ENCODE measurements around the gene GPR39. TPM values are rescaled to one million over a fixed set of nuclear protein-coding genes. Genes with fewer than 3 reads are reported as not detected.

The GPR39 gene
- total RNA-seq, 2 experiments from 2014 or later = not detected

- ChIA-PET POLR2A (no interaction called here), CTCF (no interaction called here)
- Mint-ChIP-seq H3K27me3 (ENCODE audit: low read depth) (no peaks in the 10 kb centered on the region), H3K4me1 (ENCODE audit: low read depth) (no peaks in the 10 kb centered on the region), H3K9me3 (ENCODE audit: insufficient read depth) (no peaks in the 10 kb centered on the region), H3K27ac (no peak overlapping the region), H3K36me3 (ENCODE audit: low read depth) (no peaks in the 10 kb centered on the region), H3K4me3 (no peak overlapping the region)
- ATAC-seq (no peak), DNase-seq (no peak)
Measured at GRCh38 chr2:132623096-132623839, 206.7 kb downstream of the GPR39 start.

GRCh38 chr2:132627536-132627935 is 210.9 kb downstream of the GPR39 start:
- no peak overlapping the region for H3K27ac Mint-ChIP-seq
- H3K4me1 Mint-ChIP-seq (ENCODE audit: low read depth) = no peaks in the 10 kb centered on the region
- H3K27me3 Mint-ChIP-seq (ENCODE audit: low read depth) = no peaks in the 10 kb centered on the region
- H3K9me3 Mint-ChIP-seq (ENCODE audit: insufficient read depth) = no peaks in the 10 kb centered on the region
- DNase-seq (no peak), ATAC-seq (no peak)
- ChIA-PET CTCF (no interaction called here), POLR2A (no interaction called here)
- H3K36me3 Mint-ChIP-seq (ENCODE audit: low read depth) = no peaks in the 10 kb centered on the region
- H3K4me3 Mint-ChIP-seq = no peak overlapping the region

GRCh38 chr2:132632000-132632649 is 215.5 kb downstream of the GPR39 start:
- ChIA-PET POLR2A (no interaction called here), CTCF (no interaction called here)
- H3K27ac Mint-ChIP-seq = no peak overlapping the region
- H3K9me3 Mint-ChIP-seq (ENCODE audit: insufficient read depth) = no peaks in the 10 kb centered on the region
- no peak for DNase-seq
- no peak for ATAC-seq
- H3K27me3 Mint-ChIP-seq (ENCODE audit: low read depth) = no peaks in the 10 kb centered on the region
- no peaks in the 10 kb centered on the region for H3K36me3 Mint-ChIP-seq (ENCODE audit: low read depth)
- H3K4me3 Mint-ChIP-seq = no peak overlapping the region
- H3K4me1 Mint-ChIP-seq (ENCODE audit: low read depth) = no peaks in the 10 kb centered on the region

DNA sequence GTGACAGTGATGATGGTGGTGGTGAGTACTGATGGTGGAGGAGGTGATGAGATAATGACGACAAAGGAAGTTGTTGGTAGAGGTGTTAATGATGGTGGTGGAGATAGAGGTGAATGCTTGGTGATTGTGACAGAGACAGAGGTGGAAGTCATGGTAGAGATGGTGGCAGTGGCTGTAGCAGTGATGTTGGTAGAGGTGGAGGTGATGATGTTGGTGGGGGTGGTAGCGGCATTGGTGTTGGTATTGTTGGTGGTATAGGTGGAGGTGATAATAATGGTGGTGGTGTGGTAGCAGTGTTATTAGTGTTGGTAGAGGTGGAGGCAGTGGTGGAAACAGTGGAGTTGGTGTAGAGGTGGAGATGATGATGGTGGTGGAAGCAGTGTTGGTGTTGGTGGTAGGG is 217.0 kb downstream of the GPR39 start:
- POLR2A ChIA-PET = no interaction called here

DNA sequence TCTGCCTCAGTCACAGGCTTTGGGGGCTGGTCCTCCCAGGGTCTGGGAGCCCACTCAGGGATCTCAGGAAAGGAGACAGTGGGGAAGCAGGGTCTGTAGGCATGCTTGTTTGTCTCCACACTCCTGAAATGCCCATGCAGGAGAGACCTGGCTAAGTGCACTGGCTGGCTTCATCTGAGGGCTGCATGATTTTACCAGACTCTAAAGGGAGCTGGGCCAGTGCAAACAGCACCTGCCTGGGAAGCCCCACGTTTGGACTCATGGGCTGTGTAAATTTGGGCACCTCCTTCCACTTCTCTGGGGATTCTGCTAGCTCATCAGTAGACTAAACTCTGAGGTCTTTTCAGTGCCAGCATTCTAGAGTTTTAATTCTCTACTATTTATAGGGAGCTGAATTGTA is 219.7 kb downstream of the GPR39 start:
- no peaks in the 10 kb centered on the region for H3K27me3 Mint-ChIP-seq (ENCODE audit: low read depth)
- no peak for ATAC-seq
- H3K9me3 Mint-ChIP-seq (ENCODE audit: insufficient read depth) = no peaks in the 10 kb centered on the region
- no peak for DNase-seq
- H3K4me3 Mint-ChIP-seq = no peak overlapping the region
- H3K4me1 Mint-ChIP-seq (ENCODE audit: low read depth) = no peaks in the 10 kb centered on the region
- no peak overlapping the region for H3K27ac Mint-ChIP-seq
- ChIA-PET CTCF (no interaction called here), POLR2A (no interaction called here)
- H3K36me3 Mint-ChIP-seq (ENCODE audit: low read depth) = no peaks in the 10 kb centered on the region

More for the DNA sequence above, 217.0 kb downstream of the GPR39 start:
- Mint-ChIP-seq H3K36me3 (ENCODE audit: low read depth) (no peaks in the 10 kb centered on the region), H3K4me3 (no peak overlapping the region), H3K4me1 (ENCODE audit: low read depth) (no peaks in the 10 kb centered on the region), H3K9me3 (ENCODE audit: insufficient read depth) (no peaks in the 10 kb centered on the region), H3K27ac (no peak overlapping the region), H3K27me3 (ENCODE audit: low read depth) (no peaks in the 10 kb centered on the region)
- DNase-seq (no peak), ATAC-seq (no peak)
- CTCF ChIA-PET = no interaction called here

GRCh38 chr2:132638313-132639040 is 221.9 kb downstream of the GPR39 start:
- DNase-seq = no peak
- ChIA-PET POLR2A (no interaction called here), CTCF (no interaction called here)
- Mint-ChIP-seq H3K9me3 (ENCODE audit: insufficient read depth) (no peaks in the 10 kb centered on the region), H3K4me1 (ENCODE audit: low read depth) (no peaks in the 10 kb centered on the region), H3K36me3 (ENCODE audit: low read depth) (no peaks in the 10 kb centered on the region), H3K4me3 (no peak overlapping the region), H3K27me3 (ENCODE audit: low read depth) (no peaks in the 10 kb centered on the region), H3K27ac (no peak overlapping the region)
- ATAC-seq = no peak

GRCh38 chr2:132640116-132640515 is 223.5 kb downstream of the GPR39 start:
- ChIA-PET POLR2A (no interaction called here), CTCF (no interaction called here)
- H3K4me1 Mint-ChIP-seq (ENCODE audit: low read depth) = no peaks in the 10 kb centered on the region
- ATAC-seq = no peak
- no peak overlapping the region for H3K4me3 Mint-ChIP-seq
- no peak overlapping the region for H3K27ac Mint-ChIP-seq
- no peaks in the 10 kb centered on the region for H3K36me3 Mint-ChIP-seq (ENCODE audit: low read depth)
- H3K9me3 Mint-ChIP-seq (ENCODE audit: insufficient read depth) = no peaks in the 10 kb centered on the region
- DNase-seq = no peak
- no peaks in the 10 kb centered on the region for H3K27me3 Mint-ChIP-seq (ENCODE audit: low read depth)

- Mint-ChIP-seq H3K27me3 (ENCODE audit: low read depth) (no peaks in the 10 kb centered on the region), H3K4me3 (no peak overlapping the region), H3K36me3 (ENCODE audit: low read depth) (no peaks in the 10 kb centered on the region), H3K4me1 (ENCODE audit: low read depth) (no peaks in the 10 kb centered on the region), H3K27ac (no peak overlapping the region), H3K9me3 (ENCODE audit: insufficient read depth) (no peaks in the 10 kb centered on the region)
- POLR2A ChIA-PET = no interaction called here
- DNase-seq (no peak), ATAC-seq (no peak)
- CTCF ChIA-PET = no interaction called here
Measured at GRCh38 chr2:132641819-132642218, 225.2 kb downstream of the GPR39 start.

- Mint-ChIP-seq H3K4me1 (ENCODE audit: low read depth) (no peaks in the 10 kb centered on the region), H3K9me3 (ENCODE audit: insufficient read depth) (no peaks in the 10 kb centered on the region), H3K27me3 (ENCODE audit: low read depth) (no peaks in the 10 kb centered on the region), H3K27ac (no peak overlapping the region), H3K4me3 (no peak overlapping the region), H3K36me3 (ENCODE audit: low read depth) (no peaks in the 10 kb centered on the region)
- ATAC-seq (no peak), DNase-seq (no peak)
- ChIA-PET CTCF (no interaction called here), POLR2A (no interaction called here)
Measured at GRCh38 chr2:132642415-132642814, 225.8 kb downstream of the GPR39 start.

- H3K36me3 Mint-ChIP-seq (ENCODE audit: low read depth) = no peaks in the 10 kb centered on the region
- H3K4me3 Mint-ChIP-seq = no peak overlapping the region
- POLR2A ChIA-PET = no interaction called here
Measured at GRCh38 chr2:132645176-132645575, 228.6 kb downstream of the GPR39 start.

GRCh38 chr2:132645722-132646539 is 229.3 kb downstream of the GPR39 start:
- Mint-ChIP-seq H3K9me3 (ENCODE audit: insufficient read depth) (no peaks in the 10 kb centered on the region), H3K4me1 (ENCODE audit: low read depth) (no peaks in the 10 kb centered on the region), H3K36me3 (ENCODE audit: low read depth) (no peaks in the 10 kb centered on the region), H3K27ac (no peak overlapping the region), H3K4me3 (no peak overlapping the region), H3K27me3 (ENCODE audit: low read depth) (no peaks in the 10 kb centered on the region)
- DNase-seq (no peak), ATAC-seq (no peak)
- CTCF ChIA-PET = no interaction called here
- POLR2A ChIA-PET = no interaction called here

More at GRCh38 chr2:132645176-132645575, 228.6 kb downstream of the GPR39 start:
- CTCF ChIA-PET = no interaction called here
- no peaks in the 10 kb centered on the region for H3K4me1 Mint-ChIP-seq (ENCODE audit: low read depth)
- H3K27me3 Mint-ChIP-seq (ENCODE audit: low read depth) = no peaks in the 10 kb centered on the region
- ATAC-seq (no peak), DNase-seq (no peak)
- no peaks in the 10 kb centered on the region for H3K9me3 Mint-ChIP-seq (ENCODE audit: insufficient read depth)
- H3K27ac Mint-ChIP-seq = no peak overlapping the region

- ChIA-PET POLR2A (no interaction called here), CTCF (no interaction called here)
- Mint-ChIP-seq H3K36me3 (ENCODE audit: low read depth) (no peaks in the 10 kb centered on the region), H3K4me3 (no peak overlapping the region), H3K27ac (no peak overlapping the region), H3K9me3 (ENCODE audit: insufficient read depth) (no peaks in the 10 kb centered on the region), H3K4me1 (ENCODE audit: low read depth) (no peaks in the 10 kb centered on the region), H3K27me3 (ENCODE audit: low read depth) (no peaks in the 10 kb centered on the region)
- DNase-seq (no peak), ATAC-seq (no peak)
Measured at GRCh38 chr2:132646540-132647108, 230.0 kb downstream of the GPR39 start.

Data from activated CD8-positive, alpha-beta T cell treated with anti-CD3 and anti-CD28 coated beads, Interleukin-2, amount 10 ng/mL, durations not matched to agents 7 days and 5 days (primary cell).